Subcutaneous abdominal adipose tissue (tissue), 5 donors: ENCODE results near the gene AQP12B.

Source experiments
- H3K27ac ChIP-seq: one replicate; pipeline ENCODE4 v1.7.0; 2013; ENCODE audit warnings: low read depth, mild to moderate bottlenecking, inconsistent platforms, low read length, moderate library complexity
- H3K27me3 ChIP-seq, 5 donors: one replicate each; pipeline ENCODE4 v1.7.0; 2013; ENCODE audit warnings: low read length in 5 of 5, inconsistent platforms in 1 of 5; ENCODE audit not compliant: control insufficient read depth in 5 of 5, insufficient read depth in 4 of 5
- H3K36me3 ChIP-seq, 5 donors: one replicate each; pipeline ENCODE4 v1.7.0; 2013; ENCODE audit warnings: low read length in 5 of 5; ENCODE audit not compliant: control insufficient read depth in 5 of 5, insufficient read depth in 5 of 5
- H3K4me1 ChIP-seq, 5 donors: one replicate each; pipeline ENCODE4 v1.7.0; 2013; ENCODE audit warnings: low read length in 5 of 5, mild to moderate bottlenecking in 3 of 5, moderate library complexity in 1 of 5; ENCODE audit not compliant: control insufficient read depth in 5 of 5, insufficient read depth in 5 of 5
- H3K4me3 ChIP-seq, 5 donors: one replicate each; pipeline ENCODE4 v1.7.0; 2013; ENCODE audit warnings: low read length in 5 of 5, low read depth in 1 of 5
- H3K9ac ChIP-seq, 5 donors: one replicate each; pipeline ENCODE4 v1.7.0; 2013; ENCODE audit warnings: low read length in 5 of 5, mild to moderate bottlenecking in 4 of 5, moderate library complexity in 3 of 5
- H3K9me3 ChIP-seq, 5 donors: one replicate each; pipeline ENCODE4 v1.7.0; 2013; ENCODE audit warnings: low read length in 5 of 5; ENCODE audit not compliant: control insufficient read depth in 5 of 5
- donor health status: healthy.
- donor health status: healthy.
- donor health status: healthy.
- donor health status: healthy.
- donor health status: healthy.

AQP12B gene

DNA sequence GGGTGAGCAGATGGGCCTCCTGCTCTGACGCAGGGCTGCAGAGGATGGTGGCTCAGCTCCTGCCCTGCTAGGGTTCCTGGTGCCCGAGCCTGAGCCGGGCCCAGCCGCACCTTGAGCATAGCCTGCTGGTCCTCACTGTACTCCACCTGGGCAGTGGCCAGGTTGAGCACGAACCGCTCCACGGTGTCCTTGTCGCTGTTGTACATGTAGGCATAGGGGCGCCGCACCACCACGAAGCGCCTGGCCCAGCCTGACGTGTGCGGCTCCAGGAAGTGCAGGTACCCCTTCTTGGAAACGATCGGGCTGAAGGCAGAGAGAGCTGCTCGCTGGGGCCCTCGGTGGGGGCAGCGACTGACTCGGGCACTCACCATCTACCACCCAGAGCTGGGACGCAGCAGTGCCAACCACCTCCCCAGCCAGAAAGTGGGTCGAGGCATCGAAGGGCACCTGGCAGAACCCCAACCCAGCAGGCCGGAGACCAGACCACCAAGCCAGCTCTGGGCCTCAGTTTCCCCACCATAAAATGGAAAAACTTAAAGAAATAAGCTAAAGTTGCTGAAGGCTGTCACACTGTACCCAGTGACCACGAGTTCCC is 36.3 kb upstream of the AQP12B start:
- Histone ChIP-seq H3K36me3 (no peaks in the 10 kb centered on the region), H3K27me3 (peaks cover 18 to 51% (median 24%) of the 10 kb centered on the region in 5 donors), H3K9me3 (no peaks in the 10 kb centered on the region), H3K4me1 (peaks cover 0 to 4% (median 0%) of the 10 kb centered on the region in 5 donors), H3K27ac (no peak overlapping the region), H3K4me3 (no peak overlapping the region), H3K9ac (no peak overlapping the region)

DNA sequence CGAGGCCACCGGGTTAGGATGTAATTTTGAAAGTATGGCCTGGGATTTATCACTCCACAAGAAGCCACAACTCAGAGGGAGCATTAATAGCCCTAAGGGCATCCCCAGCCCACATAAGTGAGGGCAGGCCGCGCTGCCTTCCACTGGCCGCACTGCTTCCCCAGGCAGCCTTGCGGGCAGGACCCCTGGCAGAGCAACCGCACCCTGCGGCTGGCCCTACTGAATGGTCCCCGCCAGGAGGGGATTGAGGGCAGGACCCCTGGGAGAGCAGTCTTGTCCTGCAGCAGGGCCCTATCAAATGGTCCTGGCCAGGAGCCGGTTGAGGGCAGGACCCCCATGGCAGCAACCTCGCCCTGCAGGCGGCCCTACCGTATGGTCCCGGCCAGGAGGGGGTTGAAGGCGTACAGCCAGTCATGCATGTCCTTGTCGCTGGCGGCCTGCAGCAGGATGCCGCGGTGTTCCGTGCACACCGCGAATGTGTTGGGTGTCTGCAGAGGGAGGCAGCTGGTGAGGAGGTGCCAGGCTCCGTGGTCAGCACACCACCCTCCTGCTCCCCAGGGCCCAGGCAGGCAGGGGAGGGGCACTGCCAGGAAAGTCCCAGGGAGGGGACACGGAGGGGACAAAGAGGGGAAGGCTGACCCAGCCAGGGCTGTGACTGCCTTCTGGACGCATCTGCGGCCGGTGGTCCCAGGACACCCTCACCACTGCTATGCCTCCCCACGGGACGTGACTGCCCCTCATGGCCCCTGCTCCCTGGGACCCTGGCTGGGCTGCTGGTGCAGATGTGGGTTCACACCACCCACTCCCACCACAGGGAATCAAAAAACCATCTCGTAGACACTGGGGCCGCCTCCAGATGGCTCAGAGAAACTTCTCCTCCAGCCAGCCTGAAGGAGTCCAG is 35.2 kb upstream of the AQP12B start:
- Histone ChIP-seq H3K9ac (no peak overlapping the region), H3K9me3 (no peaks in the 10 kb centered on the region), H3K27me3 (peaks cover 20 to 54% (median 31%) of the 10 kb centered on the region in 5 donors), H3K4me3 (no peak overlapping the region), H3K36me3 (no peaks in the 10 kb centered on the region), H3K27ac (no peak overlapping the region), H3K4me1 (peaks cover 0 to 10% (median 0%) of the 10 kb centered on the region in 5 donors)

DNA sequence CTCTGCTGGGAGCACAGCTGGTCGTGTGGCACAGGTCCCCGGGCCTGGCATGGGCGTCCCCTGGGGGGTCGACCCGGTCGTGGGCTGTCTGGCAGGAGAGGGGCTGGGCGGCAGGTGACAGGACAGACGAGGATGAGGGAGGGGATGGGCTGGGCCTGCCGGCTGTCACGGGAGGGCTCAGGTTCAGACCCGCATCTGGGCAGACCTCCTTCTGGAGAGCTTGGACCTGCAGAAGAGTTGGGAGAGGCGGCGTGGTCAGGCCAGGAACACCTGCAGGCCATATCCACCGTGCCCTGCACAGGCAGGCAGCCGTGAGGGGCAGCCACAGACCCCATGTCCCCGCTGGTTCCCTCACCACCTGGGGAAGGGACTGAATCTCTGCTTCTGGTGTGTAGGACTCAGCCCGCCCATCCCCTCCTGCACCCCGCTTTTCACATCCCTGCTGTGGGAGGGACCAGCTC is 34.5 kb upstream of the AQP12B start:
- peaks cover 20 to 54% (median 31%) of the 10 kb centered on the region in 5 donors for H3K27me3 ChIP-seq
- H3K27ac ChIP-seq, result no peak overlapping the region
- no peaks in the 10 kb centered on the region for H3K9me3 ChIP-seq
- no peak overlapping the region for H3K9ac ChIP-seq
- H3K4me1 ChIP-seq, result peaks cover 0 to 10% (median 0%) of the 10 kb centered on the region in 5 donors
- H3K36me3 ChIP-seq, result no peaks in the 10 kb centered on the region
- H3K4me3 ChIP-seq, result no peak overlapping the region

DNA sequence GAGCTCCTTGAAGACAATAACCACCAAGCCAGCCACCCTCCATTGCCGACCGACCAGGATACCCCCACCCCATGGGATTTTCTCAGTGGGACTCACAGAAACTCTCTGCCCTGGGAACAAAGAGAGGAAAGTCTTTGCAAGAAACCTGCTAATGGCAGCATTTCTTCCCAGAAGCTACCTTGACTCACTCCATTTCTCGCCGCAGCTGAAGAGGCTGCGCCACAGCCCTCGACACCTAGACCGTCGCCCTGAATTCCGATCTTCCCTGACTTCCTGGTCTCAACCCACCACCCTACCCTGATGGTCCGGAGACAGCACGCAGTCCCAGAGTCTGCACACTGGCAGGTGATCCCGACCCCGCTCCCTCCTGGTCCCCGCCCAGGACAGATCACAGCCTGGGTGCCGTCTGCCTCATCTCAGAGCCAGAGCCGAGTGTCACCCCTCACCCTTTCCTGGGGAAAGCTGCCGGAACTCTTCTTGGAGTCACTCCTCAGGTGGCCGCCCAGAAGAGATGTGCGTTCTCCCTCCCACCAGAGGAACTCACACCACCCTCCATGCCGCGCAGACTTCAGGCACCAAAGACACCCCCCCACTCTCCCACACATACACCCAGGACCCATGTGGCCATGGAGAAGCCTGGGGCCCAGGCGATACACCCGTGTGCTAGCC is 33.6 kb upstream of the AQP12B start:
- Histone ChIP-seq H3K27ac (no peak overlapping the region), H3K27me3 (peaks cover 17 to 53% (median 36%) of the 10 kb centered on the region in 5 donors), H3K9me3 (no peaks in the 10 kb centered on the region), H3K4me1 (peaks cover 0 to 9% (median 0%) of the 10 kb centered on the region in 5 donors), H3K9ac (no peak overlapping the region), H3K36me3 (no peaks in the 10 kb centered on the region), H3K4me3 (no peak overlapping the region)

DNA sequence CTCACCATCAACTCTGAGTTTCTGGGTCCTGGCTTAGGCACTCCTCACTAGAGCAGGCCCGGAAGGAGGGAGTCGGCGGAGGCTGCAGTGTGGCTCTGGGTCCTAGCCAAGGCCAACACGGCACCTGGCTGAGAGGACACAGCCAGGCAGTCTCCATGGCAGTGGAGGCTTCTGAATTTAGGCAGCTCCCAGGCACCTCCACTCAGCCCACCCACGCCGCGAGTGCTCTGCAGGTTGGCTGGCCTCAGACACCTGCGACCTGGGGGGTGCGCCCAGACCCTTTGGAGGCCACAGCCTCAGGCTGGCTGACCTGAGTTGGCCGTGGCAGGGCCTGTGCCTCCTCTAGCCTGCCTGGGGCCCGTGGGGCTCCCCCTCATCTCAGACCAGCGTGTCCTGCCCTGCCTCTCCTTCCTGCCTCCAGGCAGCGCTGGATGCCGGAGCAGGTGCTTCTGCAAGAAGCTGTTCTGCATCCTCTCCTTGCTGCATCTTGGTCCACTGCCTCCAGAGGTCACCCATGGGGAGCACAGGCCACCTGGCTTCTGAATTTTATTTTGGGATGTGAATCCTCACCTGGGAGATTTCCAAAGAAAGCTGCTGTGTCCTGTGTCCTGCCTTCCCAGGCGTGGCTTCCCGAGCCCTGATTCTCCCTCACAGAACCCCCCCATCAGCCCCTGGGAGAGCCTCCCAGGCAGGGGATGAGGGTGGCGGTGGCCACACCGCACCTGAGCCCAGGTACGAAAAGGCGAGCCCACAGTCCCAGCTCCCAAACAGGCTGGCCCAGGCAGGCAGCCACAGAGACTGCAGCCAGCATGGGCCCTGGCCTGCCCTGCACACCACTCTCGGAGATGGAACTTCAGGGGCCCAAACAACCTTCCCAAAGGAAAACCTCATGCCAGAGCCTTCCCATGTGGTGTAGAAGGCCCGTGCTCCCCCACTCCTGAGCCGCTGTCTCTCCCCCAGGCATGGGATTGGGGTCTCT is 32.4 kb upstream of the AQP12B start:
- H3K27ac ChIP-seq, result no peak overlapping the region
- H3K4me1 ChIP-seq, result peaks cover 0 to 6% (median 0%) of the 10 kb centered on the region in 5 donors
- H3K27me3 ChIP-seq, result peaks cover 17 to 51% (median 40%) of the 10 kb centered on the region in 5 donors
- H3K9ac ChIP-seq, result no peak overlapping the region
- no peaks in the 10 kb centered on the region for H3K36me3 ChIP-seq
- H3K4me3 ChIP-seq, result no peak overlapping the region
- no peaks in the 10 kb centered on the region for H3K9me3 ChIP-seq

DNA sequence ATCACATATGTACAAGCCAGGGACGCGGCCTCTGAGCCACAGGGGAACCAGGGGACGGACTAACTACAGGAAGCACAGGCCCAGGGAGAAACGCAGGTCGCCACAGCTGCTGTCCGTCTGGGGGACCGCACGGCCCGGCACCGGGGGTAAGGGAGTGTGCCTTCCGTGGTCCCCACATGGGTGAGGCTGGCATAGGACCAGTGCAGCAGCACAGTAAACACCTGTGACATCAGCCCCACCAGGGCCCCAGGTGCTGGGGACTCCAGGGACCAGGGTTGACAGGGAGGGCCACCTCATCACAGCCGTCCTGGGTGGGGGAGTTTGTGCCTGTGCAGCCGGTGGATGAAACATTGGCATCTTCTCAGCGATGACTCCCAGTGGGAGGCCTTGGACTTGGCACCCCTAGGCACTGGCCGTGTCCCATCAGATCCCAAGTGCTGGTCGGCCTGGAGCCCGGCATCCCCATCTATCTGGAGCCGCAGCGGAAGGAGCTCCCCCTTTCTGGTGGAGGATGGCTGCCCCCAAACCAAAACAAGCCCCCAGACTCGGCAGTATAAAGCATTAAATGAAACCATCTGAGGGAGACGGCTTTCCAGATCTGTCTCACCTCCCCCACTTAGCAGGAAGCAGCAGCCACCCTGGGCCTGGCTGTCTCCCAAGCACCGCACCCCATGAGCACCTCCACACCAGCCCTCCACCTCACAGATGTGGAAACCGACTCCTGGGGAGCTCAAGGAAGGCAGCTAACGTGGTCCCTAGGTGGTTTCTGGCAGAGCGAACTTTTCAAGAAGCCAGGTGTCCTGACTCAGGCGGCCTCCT is 31.5 kb upstream of the AQP12B start:
- Histone ChIP-seq H3K27me3 (peaks cover 17 to 48% (median 40%) of the 10 kb centered on the region in 5 donors), H3K4me1 (peaks cover 0 to 6% (median 0%) of the 10 kb centered on the region in 5 donors), H3K4me3 (no peak overlapping the region), H3K36me3 (no peaks in the 10 kb centered on the region), H3K27ac (no peak overlapping the region), H3K9me3 (no peaks in the 10 kb centered on the region), H3K9ac (no peak overlapping the region)

DNA sequence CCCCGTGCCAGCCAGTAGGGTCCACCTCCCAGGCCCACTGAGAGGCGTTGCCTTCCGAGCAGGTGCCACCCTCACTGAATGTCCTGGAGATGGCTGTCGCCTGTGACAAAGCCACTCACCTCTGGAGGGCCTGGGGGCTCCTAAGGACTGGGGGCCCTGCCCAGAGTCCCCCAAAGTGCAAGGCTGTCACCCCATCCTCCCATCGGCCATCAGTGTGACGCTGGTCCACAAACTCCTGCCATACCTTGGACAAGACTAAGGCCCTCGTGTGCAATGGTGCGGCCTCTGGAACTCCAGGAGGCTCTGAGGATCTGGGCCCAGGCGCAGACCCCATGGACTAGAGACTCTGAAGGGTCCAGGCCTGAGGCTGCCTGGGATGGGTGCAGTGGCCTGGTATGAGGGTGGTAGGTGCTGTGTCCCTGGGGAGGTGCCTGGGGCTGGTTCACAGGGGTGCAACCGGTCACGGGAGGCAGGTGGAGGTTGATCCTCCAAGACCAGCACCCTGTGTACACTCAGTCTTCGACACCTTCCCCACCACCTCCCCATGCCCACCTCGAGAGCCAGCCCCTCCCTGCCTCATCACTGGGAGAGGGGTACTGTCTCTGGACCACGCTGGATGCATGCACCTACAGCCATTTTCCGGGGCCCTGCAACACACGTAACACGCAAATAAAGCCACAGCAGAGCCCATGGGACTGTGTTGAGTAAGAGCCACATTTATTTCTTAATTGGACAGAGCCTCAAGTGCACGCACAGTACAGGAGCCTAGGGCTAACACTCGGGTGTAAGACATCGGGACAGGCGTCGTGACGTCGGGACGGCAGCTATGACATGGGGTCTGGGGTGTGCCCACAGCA is 30.6 kb upstream of the AQP12B start:
- Histone ChIP-seq H3K4me3 (no peak overlapping the region), H3K9ac (no peak overlapping the region), H3K9me3 (no peaks in the 10 kb centered on the region), H3K4me1 (peaks cover 0 to 6% (median 0%) of the 10 kb centered on the region in 5 donors), H3K27me3 (peaks cover 17 to 51% (median 40%) of the 10 kb centered on the region in 5 donors), H3K36me3 (no peaks in the 10 kb centered on the region), H3K27ac (no peak overlapping the region)

DNA sequence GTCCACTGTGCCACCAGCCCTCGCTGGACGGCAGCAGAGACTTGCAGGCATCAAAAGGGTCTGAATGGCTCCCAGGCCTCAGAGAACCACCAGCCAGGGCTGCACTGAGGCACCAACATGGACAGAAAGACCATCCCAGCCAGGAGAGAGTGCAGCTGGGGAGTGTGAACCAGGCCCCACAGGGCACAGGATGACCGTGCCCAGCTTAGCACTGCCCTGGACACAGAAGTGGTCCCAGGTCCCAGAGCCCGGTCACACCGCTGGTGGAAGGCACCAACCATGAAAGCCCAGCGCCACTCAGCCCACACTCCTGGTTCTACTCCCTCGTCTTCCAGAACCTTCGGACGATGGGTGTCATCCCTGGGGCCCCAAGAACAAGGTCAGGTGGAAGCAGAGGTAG is 29.4 kb upstream of the AQP12B start:
- peaks cover 0 to 6% (median 0%) of the 10 kb centered on the region in 5 donors for H3K4me1 ChIP-seq
- H3K27ac ChIP-seq, result no peak overlapping the region
- H3K4me3 ChIP-seq, result no peak overlapping the region
- peaks cover 11 to 46% (median 36%) of the 10 kb centered on the region in 5 donors for H3K27me3 ChIP-seq
- H3K9me3 ChIP-seq, result no peaks in the 10 kb centered on the region
- H3K36me3 ChIP-seq, result no peaks in the 10 kb centered on the region
- no peak overlapping the region for H3K9ac ChIP-seq
